HG02981 (cell line): ENCODE results near the gene TAS2R39.

Experiments
- ATAC-seq: cut with Tn5 transposase; IDR thresholded peaks from one replicate; pipeline ENCODE4 v1.9.1; 2021; ENCODE audit warnings: mild to moderate bottlenecking, moderate library complexity; ENCODE audit not compliant: unreplicated experiment

Gene TAS2R39

DNA sequence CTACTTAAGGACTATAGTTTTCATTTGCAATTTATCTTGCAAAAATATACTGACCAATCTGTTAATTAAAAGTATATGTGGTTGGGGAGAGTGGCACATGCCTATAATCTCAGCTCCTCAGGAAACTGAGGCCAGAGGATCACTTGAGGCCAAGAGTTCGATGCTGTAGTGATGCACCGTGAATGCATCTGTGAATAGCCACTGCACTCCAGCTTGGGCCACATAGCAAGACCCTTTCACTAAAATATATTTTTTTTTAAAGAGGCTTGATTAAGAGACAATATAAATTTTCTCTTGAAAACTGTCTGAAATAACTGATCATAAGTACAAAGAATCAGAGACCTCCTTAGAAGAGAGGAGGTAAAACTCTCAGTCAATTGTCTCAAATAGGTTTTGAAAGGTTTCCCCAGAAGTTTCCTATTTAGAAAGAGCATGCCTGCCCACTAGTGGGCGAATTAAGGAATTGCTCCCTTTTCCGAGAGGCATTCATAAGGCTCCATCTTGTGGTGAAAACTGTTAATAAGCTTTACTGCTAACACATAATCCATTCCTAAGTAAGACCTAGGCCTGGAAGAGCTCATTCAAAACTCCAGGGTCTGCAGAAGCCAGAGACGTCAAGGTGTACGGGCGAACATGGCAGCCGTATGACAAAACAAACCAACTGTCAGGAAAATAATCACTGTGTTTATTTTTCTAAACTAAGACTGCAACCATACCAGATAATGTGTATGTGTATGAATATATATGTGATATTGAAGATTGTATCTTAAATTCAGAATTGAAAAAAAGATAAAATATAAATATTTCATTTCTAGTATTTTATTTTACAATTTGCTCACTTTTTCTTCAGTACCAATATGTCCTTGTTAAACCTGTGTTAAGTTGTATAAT is 31.8 kb downstream of the TAS2R39 start:
- peak; percentile 91 for ATAC-seq

GRCh38 chr7:143216151-143216550 is 32.9 kb downstream of the TAS2R39 start:
- ATAC-seq: no peak

DNA sequence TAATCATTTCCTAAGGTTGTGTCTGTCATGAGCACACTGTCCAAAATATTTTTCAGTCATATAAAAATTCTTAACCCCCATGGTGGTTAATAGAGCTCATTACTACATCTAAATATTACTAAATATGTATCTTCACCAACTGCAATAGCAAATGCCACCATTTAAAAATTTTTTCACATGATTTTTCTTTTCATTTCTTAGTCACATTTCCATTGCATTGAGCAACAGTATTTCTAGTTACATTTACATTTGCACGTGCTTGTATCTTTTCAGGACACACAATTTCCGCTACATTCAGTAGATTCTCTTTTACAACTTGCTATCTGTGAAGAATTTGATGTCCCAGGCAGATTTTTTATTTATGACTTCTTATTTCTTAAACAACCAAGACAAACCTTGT is 33.5 kb downstream of the TAS2R39 start:
- ATAC-seq: no peak

DNA sequence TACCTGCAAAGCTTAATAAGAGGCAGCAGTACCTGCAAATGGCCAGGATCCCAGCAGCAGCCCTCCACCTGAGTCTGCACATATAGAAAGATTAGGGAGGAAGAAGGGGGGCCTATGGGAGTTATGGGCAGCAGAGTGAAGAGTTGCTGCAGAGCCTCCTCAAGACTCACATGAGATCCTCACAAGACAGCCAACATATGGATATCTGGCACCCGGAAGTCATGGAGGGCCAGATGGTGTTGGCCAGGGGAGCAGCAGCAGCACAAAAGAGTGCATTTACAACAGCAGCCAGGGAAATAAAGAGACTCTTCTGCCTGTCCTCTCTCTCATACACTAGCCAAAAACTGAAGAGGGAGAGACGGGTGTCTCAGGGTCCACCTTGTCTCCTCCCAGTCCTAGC is 34.6 kb downstream of the TAS2R39 start:
- no peak for ATAC-seq

GRCh38 chr7:143221286-143221685 is 38.1 kb downstream of the TAS2R39 start:
- ATAC-seq: no peak

DNA sequence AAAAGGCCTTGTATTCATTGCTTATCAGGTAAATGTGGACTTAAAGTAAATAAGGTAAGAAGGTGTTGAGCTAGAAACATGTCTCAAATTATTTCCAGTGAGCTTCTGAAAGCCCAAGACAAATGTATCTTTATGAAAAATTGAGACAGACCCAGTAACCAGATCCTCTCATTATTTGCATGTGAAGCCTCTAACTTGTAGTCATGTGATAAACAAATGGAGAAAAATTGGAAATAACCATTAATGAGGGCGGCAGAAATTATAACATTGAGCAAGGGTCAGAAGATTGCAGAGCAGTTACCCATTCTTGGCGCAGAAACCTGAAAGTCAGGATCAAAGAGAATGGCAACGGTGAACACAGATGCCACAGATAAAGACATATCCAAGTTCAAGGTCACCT is 38.5 kb downstream of the TAS2R39 start, which contains the start of gene TAS2R40:
Gene TAS2R40 (plus strand): TSS at position 301 of the 400 bp plus-strand sequence. CDS start 42 bp downstream, at position 343.
- ATAC-seq: no peak

DNA sequence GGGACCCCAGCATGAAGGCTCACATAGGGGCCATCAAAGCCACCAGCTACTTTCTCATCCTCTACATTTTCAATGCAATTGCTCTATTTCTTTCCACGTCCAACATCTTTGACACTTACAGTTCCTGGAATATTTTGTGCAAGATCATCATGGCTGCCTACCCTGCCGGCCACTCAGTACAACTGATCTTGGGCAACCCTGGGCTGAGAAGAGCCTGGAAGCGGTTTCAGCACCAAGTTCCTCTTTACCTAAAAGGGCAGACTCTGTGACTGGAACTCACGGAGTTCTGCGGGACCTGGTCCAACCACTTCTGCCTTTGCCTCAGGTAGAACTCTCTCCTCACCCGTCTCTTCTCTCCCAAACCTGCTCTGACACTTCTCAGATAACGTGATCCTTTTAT is 39.6 kb downstream of the TAS2R39 start:
- ATAC-seq: no peak

- no peak for ATAC-seq
These were observed 40.6 kb downstream of the TAS2R39 start for GRCh38 chr7:143223784-143224183.

DNA sequence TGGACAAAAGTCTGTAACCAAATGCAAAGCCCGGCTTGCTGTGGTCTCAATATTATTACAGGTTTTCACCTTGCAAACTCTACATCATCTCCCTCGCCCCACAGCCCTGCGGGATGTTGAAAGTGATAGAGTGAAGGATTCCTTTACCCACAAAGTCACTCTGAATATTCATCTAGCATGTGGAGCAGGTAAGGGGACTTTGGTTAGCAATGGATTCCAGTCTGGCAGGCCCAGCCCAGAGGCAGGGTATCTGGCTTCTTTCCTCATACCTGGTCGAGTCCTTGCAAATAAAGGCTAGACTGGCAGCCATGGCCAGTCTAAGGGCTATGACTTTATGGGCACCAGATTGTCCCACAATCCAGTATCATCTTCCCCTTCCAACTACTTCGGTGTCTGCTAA is 41.8 kb downstream of the TAS2R39 start:
- no peak for ATAC-seq

DNA sequence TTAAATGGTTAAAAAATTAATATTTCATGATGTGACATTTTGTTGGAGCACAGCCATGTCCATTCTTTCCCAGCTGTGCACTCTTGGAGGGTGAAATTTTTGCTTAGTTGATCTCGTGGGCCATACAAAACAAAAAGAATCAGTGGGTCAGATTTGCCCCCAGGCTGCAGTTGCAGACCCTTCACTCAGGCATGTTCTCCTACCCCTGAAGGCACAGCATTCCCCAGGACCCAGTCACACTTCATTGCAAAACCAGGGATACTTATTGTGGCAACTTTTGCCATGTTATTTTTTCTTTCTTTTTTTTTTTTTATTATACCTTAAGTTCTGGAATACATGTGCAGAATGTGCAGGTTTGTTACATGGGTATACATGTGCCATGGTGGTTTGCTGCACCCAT is 44.6 kb downstream of the TAS2R39 start:
- ATAC-seq: no peak

DNA sequence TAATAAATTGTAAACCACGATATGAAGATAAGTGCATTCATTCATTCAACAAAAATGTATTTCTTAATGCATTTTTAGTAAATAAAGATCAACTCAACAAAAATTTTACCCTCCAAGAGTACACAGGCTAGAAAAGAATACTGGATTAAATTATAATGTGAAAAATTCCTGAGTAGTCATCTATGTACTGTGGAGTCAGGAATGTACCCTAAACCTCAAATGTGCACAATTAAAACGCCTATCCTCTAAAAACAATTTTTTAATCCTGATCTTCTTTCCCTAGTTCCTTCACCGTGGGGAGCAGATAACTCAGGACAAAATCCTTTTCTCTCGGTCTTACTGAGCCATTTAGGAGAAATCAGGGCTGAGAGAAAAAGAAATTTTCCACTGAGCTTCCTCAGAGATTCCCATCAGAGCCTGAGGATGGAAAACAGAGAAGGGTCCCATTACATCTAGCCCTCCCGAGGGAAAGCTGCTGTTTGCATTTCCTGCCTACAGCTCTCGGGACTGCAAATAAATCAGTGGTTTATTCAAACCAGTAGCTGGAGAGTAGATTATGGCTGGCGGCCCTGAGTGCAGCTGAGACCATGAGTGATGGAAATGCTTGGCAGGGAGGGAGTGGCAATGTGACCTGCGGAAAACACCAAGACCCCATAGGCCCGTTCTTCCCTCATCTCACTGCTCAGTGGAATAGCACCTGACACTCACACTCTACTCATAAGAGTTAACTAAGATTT is 46.0 kb downstream of the TAS2R39 start:
- no peak for ATAC-seq

DNA sequence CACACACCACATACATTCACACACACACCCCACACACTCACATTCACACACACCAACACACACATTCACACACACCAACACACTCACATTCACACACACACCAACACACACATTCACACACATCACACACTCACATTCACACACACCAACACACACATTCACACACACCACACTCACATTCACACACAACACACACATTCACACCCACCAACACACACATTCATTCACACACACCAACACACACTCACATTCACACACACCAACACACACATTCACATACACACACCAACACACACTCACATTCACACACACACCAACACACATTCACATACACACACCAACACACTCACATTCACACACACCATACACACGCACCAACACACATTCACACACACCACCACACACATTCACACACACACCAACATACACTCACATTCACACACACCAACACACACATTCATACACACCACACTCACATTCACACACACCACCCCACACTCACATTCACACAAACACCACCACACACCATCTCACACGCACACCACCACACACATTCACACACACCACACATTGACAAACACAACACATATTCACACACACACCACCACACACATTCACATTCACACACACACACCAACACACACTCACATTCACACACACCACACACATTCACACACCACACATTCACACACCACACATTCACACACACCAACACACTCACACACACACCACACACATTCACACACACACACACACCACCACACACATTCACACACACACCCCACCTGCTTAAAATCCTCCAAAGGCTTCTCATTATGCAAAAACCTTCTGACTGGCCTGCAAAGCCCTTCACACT is 47.6 kb downstream of the TAS2R39 start:
- no peak for ATAC-seq
